ENCODE data around the gene NIF3L1.
A peak's percentile ranks its signal among the peaks of the same experiment; 100 is the strongest.

DNA sequence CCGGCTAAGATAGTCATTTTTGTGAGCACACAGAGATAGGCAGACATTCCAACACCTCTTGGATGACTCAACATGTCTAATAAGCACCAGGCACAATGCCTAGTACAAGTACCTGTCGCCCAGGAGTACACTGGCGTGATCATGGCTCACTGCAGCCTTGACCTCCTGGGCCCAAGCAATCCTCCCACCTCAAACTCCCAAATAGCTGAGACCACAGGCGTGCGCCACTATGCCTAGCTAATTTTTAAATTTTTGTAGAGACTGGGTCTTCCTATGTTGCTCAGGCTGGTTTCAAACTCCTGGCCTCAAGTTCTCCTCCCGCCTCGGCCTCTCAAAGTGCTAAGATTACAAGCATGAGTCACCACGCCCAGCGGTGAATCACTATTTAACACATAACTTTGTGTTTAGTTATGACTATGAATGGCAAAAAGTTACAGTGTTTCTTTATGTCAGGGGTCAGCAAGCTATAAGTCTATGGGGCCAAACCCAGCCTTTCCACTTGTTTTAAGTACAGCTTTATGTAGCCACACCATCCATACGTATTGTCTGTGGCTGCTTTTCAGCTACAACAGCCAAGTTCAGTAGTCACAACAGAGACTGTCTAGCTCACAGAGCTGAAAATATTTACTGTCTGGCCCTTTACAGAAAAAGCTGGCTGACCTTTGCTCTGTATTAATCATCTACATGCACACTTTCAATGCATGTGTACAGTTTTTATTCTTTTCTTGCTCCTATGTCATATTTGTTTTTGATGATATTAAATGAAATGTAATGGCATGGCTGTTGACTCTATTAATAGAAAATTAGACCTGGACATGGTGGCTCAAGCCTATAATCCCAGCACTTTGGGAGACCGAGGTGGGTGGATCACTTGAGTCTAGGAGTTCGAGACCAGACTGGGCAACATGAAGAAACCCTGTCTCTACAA lies 55.6 kb downstream of the NIF3L1 start:
- TF ChIP-seq, protein P1, sequence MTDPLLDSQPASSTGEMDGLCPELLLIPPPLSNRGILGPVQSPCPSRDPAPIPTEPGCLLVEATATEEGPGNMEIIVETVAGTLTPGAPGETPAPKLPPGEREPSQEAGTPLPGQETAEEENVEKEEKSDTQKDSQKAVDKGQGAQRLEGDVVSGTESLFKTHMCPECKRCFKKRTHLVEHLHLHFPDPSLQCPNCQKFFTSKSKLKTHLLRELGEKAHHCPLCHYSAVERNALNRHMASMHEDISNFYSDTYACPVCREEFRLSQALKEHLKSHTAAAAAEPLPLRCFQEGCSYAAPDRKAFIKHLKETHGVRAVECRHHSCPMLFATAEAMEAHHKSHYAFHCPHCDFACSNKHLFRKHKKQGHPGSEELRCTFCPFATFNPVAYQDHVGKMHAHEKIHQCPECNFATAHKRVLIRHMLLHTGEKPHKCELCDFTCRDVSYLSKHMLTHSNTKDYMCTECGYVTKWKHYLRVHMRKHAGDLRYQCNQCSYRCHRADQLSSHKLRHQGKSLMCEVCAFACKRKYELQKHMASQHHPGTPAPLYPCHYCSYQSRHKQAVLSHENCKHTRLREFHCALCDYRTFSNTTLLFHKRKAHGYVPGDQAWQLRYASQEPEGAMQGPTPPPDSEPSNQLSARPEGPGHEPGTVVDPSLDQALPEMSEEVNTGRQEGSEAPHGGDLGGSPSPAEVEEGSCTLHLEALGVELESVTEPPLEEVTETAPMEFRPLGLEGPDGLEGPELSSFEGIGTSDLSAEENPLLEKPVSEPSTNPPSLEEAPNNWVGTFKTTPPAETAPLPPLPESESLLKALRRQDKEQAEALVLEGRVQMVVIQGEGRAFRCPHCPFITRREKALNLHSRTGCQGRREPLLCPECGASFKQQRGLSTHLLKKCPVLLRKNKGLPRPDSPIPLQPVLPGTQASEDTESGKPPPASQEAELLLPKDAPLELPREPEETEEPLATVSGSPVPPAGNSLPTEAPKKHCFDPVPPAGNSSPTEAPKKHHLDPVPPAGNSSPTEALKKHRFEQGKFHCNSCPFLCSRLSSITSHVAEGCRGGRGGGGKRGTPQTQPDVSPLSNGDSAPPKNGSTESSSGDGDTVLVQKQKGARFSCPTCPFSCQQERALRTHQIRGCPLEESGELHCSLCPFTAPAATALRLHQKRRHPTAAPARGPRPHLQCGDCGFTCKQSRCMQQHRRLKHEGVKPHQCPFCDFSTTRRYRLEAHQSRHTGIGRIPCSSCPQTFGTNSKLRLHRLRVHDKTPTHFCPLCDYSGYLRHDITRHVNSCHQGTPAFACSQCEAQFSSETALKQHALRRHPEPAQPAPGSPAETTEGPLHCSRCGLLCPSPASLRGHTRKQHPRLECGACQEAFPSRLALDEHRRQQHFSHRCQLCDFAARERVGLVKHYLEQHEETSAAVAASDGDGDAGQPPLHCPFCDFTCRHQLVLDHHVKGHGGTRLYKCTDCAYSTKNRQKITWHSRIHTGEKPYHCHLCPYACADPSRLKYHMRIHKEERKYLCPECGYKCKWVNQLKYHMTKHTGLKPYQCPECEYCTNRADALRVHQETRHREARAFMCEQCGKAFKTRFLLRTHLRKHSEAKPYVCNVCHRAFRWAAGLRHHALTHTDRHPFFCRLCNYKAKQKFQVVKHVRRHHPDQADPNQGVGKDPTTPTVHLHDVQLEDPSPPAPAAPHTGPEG (CRISPR knock-in tag; IDR thresholded peaks at IDR 0.05) = no peak
- TF ChIP-seq, protein P2, sequence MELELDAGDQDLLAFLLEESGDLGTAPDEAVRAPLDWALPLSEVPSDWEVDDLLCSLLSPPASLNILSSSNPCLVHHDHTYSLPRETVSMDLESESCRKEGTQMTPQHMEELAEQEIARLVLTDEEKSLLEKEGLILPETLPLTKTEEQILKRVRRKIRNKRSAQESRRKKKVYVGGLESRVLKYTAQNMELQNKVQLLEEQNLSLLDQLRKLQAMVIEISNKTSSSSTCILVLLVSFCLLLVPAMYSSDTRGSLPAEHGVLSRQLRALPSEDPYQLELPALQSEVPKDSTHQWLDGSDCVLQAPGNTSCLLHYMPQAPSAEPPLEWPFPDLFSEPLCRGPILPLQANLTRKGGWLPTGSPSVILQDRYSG (CRISPR knock-in tag; IDR thresholded peaks at IDR 0.05) = no peak
- peak; percentile 79 for TF ChIP-seq SOX5 (CRISPR knock-in tag; IDR thresholded peaks at IDR 0.05; ENCODE audit: borderline replicate concordance)
- no peak for TF ChIP-seq POLR2A (IDR thresholded peaks at IDR 0.05; ENCODE audit: insufficient read depth in 1 of 2, low read depth in 2 of 2, low read length in 2 of 2)
- no peak for TF ChIP-seq SIN3A (IDR thresholded peaks at IDR 0.05; ENCODE audit: borderline replicate concordance, low read depth, low read length)
- TF ChIP-seq SP1 (IDR thresholded peaks at IDR 0.05) = no peak
- no peak for TF ChIP-seq SP1 (CRISPR knock-in tag; IDR thresholded peaks at IDR 0.05)
- TF ChIP-seq, protein P3, sequence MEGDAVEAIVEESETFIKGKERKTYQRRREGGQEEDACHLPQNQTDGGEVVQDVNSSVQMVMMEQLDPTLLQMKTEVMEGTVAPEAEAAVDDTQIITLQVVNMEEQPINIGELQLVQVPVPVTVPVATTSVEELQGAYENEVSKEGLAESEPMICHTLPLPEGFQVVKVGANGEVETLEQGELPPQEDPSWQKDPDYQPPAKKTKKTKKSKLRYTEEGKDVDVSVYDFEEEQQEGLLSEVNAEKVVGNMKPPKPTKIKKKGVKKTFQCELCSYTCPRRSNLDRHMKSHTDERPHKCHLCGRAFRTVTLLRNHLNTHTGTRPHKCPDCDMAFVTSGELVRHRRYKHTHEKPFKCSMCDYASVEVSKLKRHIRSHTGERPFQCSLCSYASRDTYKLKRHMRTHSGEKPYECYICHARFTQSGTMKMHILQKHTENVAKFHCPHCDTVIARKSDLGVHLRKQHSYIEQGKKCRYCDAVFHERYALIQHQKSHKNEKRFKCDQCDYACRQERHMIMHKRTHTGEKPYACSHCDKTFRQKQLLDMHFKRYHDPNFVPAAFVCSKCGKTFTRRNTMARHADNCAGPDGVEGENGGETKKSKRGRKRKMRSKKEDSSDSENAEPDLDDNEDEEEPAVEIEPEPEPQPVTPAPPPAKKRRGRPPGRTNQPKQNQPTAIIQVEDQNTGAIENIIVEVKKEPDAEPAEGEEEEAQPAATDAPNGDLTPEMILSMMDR (CRISPR knock-in tag; IDR thresholded peaks at IDR 0.05) = no peak
- TF ChIP-seq ZNF879 (CRISPR knock-in tag; IDR thresholded peaks at IDR 0.05) = no peak
